ENCODE results near the gene ARFGEF2.
A peak's percentile ranks its signal among the peaks of the same experiment; 100 is the strongest.
"Not testable (repeated sequence)": the region's sequence is repeated elsewhere in the genome, so short reads cannot be mapped to it uniquely, and the experiment has no call there.

ARFGEF2 gene

GRCh38 chr20:49006446-49006980 is 85.0 kb downstream of the ARFGEF2 start:
- DNase-seq, result no peak

- no peak for DNase-seq
Measured at GRCh38 chr20:49009899-49010631, 88.6 kb downstream of the ARFGEF2 start.

GRCh38 chr20:49024220-49024619 is 102.7 kb downstream of the ARFGEF2 start:
- no peak for DNase-seq

GRCh38 chr20:49028177-49028576 is 106.7 kb downstream of the ARFGEF2 start:
- DNase-seq, result not testable (repeated sequence)

- peak in 1 of 5 donors; percentile 10 for DNase-seq
Measured at GRCh38 chr20:49028684-49029083, 107.2 kb downstream of the ARFGEF2 start.

- no peak for DNase-seq
Measured at GRCh38 chr20:49029203-49029602, 107.7 kb downstream of the ARFGEF2 start.

- no peak for DNase-seq
Measured at GRCh38 chr20:49030954-49031619, 109.6 kb downstream of the ARFGEF2 start.

GRCh38 chr20:49032455-49032854 is 110.9 kb downstream of the ARFGEF2 start:
- no peak for DNase-seq

- DNase-seq, result no peak
Measured at GRCh38 chr20:49034070-49034732, 112.7 kb downstream of the ARFGEF2 start.

GRCh38 chr20:49037962-49038387 is 116.5 kb downstream of the ARFGEF2 start:
- DNase-seq, result peak in 1 of 5 donors; percentile 42

- no peak for DNase-seq
Measured at GRCh38 chr20:49039854-49040253, 118.3 kb downstream of the ARFGEF2 start.

- no peak for DNase-seq
Measured at GRCh38 chr20:49043000-49043399, 121.5 kb downstream of the ARFGEF2 start.

GRCh38 chr20:49045440-49046086 is 124.1 kb downstream of the ARFGEF2 start:
- DNase-seq, result no peak

GRCh38 chr20:49046087-49046900 is 124.8 kb downstream of the ARFGEF2 start, which contains the start of gene CSE1L:
TSS of gene CSE1L (plus strand) at chr20:49046312. CDS start at chr20:49058464, 12,152 bp downstream.
- peak; percentile 84 to 95 (median 91) for DNase-seq

- no peak for DNase-seq
Measured at GRCh38 chr20:49052334-49052733, 130.8 kb downstream of the ARFGEF2 start.

- no peak for DNase-seq
Measured at GRCh38 chr20:49054056-49054643, 132.6 kb downstream of the ARFGEF2 start.

GRCh38 chr20:49063279-49063678 is 141.8 kb downstream of the ARFGEF2 start:
- no peak for DNase-seq

GRCh38 chr20:49074521-49074920 is 153.0 kb downstream of the ARFGEF2 start:
- no peak for DNase-seq

GRCh38 chr20:49078310-49078709 is 156.8 kb downstream of the ARFGEF2 start:
- DNase-seq, result no peak

GRCh38 chr20:49082295-49082694 is 160.8 kb downstream of the ARFGEF2 start:
- not testable (repeated sequence) for DNase-seq

Data from T-helper 1 cell (primary cell).